HepG2 (cell line): ENCODE measurements around the gene MINDY1. TPM values are rescaled to one million over a fixed set of nuclear protein-coding genes. Genes with fewer than 3 reads are reported as not detected.

ENCODE experiments used
- CREM ChIP-seq, 2 experiments: sonication (generic) in 1 of 2; formaldehyde crosslinking in 1 of 2; IDR thresholded peaks; 2 replicates each; pipeline versions ENCODE4 v1.4.0 to v1.6.1; 2016 to 2020; ENCODE audit warnings: antibody characterized with exemption in 1 of 2, mild to moderate bottlenecking in 1 of 2, missing genetic modification reagents in 1 of 2
- HOXA3 ChIP-seq: sonication (generic); formaldehyde crosslinking; IDR thresholded peaks from 2 replicates; pipeline ENCODE4 v1.5.0; 2020; ENCODE audit warnings: missing genetic modification reagents
- MAFF ChIP-seq: IDR thresholded peaks from 2 replicates; pipeline ENCODE4 v1.6.1; 2011; ENCODE audit warnings: low read depth, low read length, improper control_type of control experiment
- NFKB2 ChIP-seq: sonication (generic); formaldehyde crosslinking; IDR thresholded peaks from 2 replicates; pipeline ENCODE4 v1.4.0; 2020; ENCODE audit warnings: missing genetic modification reagents, borderline replicate concordance
- REST ChIP-seq, 2 experiments: IDR thresholded peaks; 2 replicates each; pipeline ENCODE4 v1.6.1; 2011 to 2012; ENCODE audit warnings: low read length in 2 of 2, borderline replicate concordance in 1 of 2, low read depth in 1 of 2, mild to moderate bottlenecking in 1 of 2, moderate library complexity in 1 of 2
- SAFB2 ChIP-seq: sonication (generic); formaldehyde crosslinking; IDR thresholded peaks from 2 replicates; pipeline ENCODE4 v1.5.1; 2020; ENCODE audit warnings: missing genetic modification reagents, low read depth, mild to moderate bottlenecking, borderline replicate concordance
- SRSF9 ChIP-seq: fragments of 200-400 bp; formaldehyde crosslinking; IDR thresholded peaks from 2 replicates; pipeline ENCODE4 v1.6.1; 2018; ENCODE audit warnings: borderline replicate concordance, mild to moderate bottlenecking, low read depth, low read length; ENCODE audit not compliant: insufficient read depth, poor library complexity, severe bottlenecking
- TFE3 ChIP-seq: IDR thresholded peaks from 2 replicates; pipeline ENCODE4 v1.6.1; 2016
- THAP9 ChIP-seq: sonication (generic); formaldehyde crosslinking; IDR thresholded peaks from 2 replicates; pipeline ENCODE4; 2020; ENCODE audit warnings: missing genetic modification reagents, mild to moderate bottlenecking, borderline replicate concordance
- ZMYM4 ChIP-seq: sonication (generic); formaldehyde crosslinking; IDR thresholded peaks from 2 replicates; pipeline ENCODE4 v1.8.1; 2023; ENCODE audit warnings: mild to moderate bottlenecking, missing genetic modification reagents
- ZNF121 ChIP-seq: sonication (generic); formaldehyde crosslinking; IDR thresholded peaks from 2 replicates; pipeline ENCODE4 v1.5.0; 2020; ENCODE audit warnings: mild to moderate bottlenecking, missing genetic modification reagents
- ZNF143 ChIP-seq: sonication (generic); formaldehyde crosslinking; IDR thresholded peaks from 2 replicates; pipeline ENCODE4 v1.4.0; 2020; ENCODE audit warnings: missing genetic modification reagents
- ZNF274 ChIP-seq: sonication (generic); formaldehyde crosslinking; IDR thresholded peaks from 2 replicates; pipeline ENCODE4 v1.5.1; 2020; ENCODE audit warnings: mild to moderate bottlenecking, missing genetic modification reagents
- ZNF639 ChIP-seq: conservative IDR thresholded peaks from 2 replicates; pipeline ENCODE4 v1.6.1; 2018; ENCODE audit warnings: missing genetic modification reagents
- ZNF710 ChIP-seq: sonication (generic); formaldehyde crosslinking; IDR thresholded peaks from 2 replicates; pipeline ENCODE4 v1.5.0; 2020; ENCODE audit warnings: mild to moderate bottlenecking, missing genetic modification reagents, borderline replicate concordance
- ZNF740 ChIP-seq: sonication (generic); formaldehyde crosslinking; IDR thresholded peaks from 2 replicates; pipeline ENCODE4 v1.4.0; 2020; ENCODE audit warnings: missing genetic modification reagents
- ZNF878 ChIP-seq: sonication (generic); formaldehyde crosslinking; IDR thresholded peaks from 2 replicates; pipeline ENCODE4 v1.8.1; 2023; ENCODE audit warnings: mild to moderate bottlenecking, missing genetic modification reagents, moderate library complexity
- ZSCAN22 ChIP-seq: sonication (generic); formaldehyde crosslinking; IDR thresholded peaks from 2 replicates; pipeline ENCODE4 v1.4.0; 2020; ENCODE audit warnings: mild to moderate bottlenecking, missing genetic modification reagents
- polyA plus RNA-seq, 8 experiments: library from polyadenylated mRNA; depleted of rRNA in 3 of 8; stranded (reverse) in 7 of 8; unstranded in 1 of 8; fragments of >200 nt; fragmentation: Illumina TruSeq in 4 of 8; extraction: Trizol in 4 of 8; gene quantifications; 2 replicates each; pipeline versions ENCODE4 v1.2.1 to v1.2.3, GENCODE V29; 2011 to 2016; ENCODE audit warnings: low read depth in 4 of 8, missing spikeins in 1 of 8, mixed read lengths in 1 of 8; ENCODE audit not compliant: insufficient read depth in 1 of 8
- total RNA-seq, 5 experiments: library from RNA; depleted of rRNA; stranded (reverse); fragments of >200 nt; fragmentation: Illumina TruSeq; extraction: Trizol; gene quantifications; 2 replicates each; pipeline ENCODE4 v1.2.3, GENCODE V29; 2016; ENCODE audit warnings: low read depth in 1 of 5

MINDY1 gene
- total and polyA plus RNA-seq, 2 of the 13 experiments (the other 11 are each of a cell fraction or from before 2014, with no cell fraction given): 11.1 to 15.0 TPM

- no peak for TF ChIP-seq TFE3
- no peak for TF ChIP-seq MAFF
- TF ChIP-seq SRSF9: no peak
- TF ChIP-seq ZNF639 (CRISPR knock-in tag): no peak; the same call in 1 of the 2 replicates
- no peak for TF ChIP-seq ZNF274 (CRISPR knock-in tag)
- no peak for TF ChIP-seq NFKB2 (CRISPR knock-in tag)
- TF ChIP-seq HOXA3 (CRISPR knock-in tag): no peak
- TF ChIP-seq CREM (IDR thresholded peaks at IDR 0.05): no peak
- TF ChIP-seq CREM (CRISPR knock-in tag; IDR thresholded peaks at IDR 0.05): no peak
- no peak for TF ChIP-seq ZSCAN22 (CRISPR knock-in tag)
- TF ChIP-seq THAP9 (CRISPR knock-in tag): no peak
- no peak for TF ChIP-seq ZNF878
- no peak; the same call in 1 of the 2 replicates for TF ChIP-seq SAFB2 (CRISPR knock-in tag)
- TF ChIP-seq ZNF710: no peak
- no peak for TF ChIP-seq REST (IDR thresholded peaks at IDR 0.05; ENCODE audit: borderline replicate concordance in 1 of 2, low read depth in 1 of 2, low read length in 2 of 2)
- TF ChIP-seq ZNF740 (CRISPR knock-in tag): no peak
- TF ChIP-seq ZNF121: 0 out of 2 replicates have a peak, but pooled peaks have one; percentile 13
- 0 out of 2 replicates have a peak, but pooled peaks have one; percentile 1 for TF ChIP-seq ZMYM4
- no peak for TF ChIP-seq ZNF143 (CRISPR knock-in tag)
Observed at GRCh38 chr1:151047591-151047924, 40.9 kb upstream of the MINDY1 start, which contains the start of gene C1orf56 (continued).
